Limb (tissue), 2 donors: ENCODE measurements around the gene ANKRD31.
A peak's percentile ranks its signal among the peaks of the same experiment; 100 is the strongest.

Experiments used
- DNase-seq, 2 donors: peaks; one replicate each; pipeline ENCODE4 v3.0.0-alpha.2; 2016; ENCODE audit errors: extremely low spot score in 2 of 2

ANKRD31 gene

GRCh38 chr5:75058986-75059535, 177.6 kb downstream of the ANKRD31 start:
- no peak for DNase-seq

- no peak for DNase-seq
Measured at GRCh38 chr5:75057561-75057960, 179.1 kb downstream of the ANKRD31 start.

- DNase-seq: no peak
Measured at GRCh38 chr5:75055727-75056144, 180.9 kb downstream of the ANKRD31 start.

GRCh38 chr5:75054134-75054930, 182.3 kb downstream of the ANKRD31 start:
- DNase-seq: peak in 1 of 2 donors; percentile 52

- peak; percentile 27 to 71 for DNase-seq
Measured at GRCh38 chr5:75053304-75054133, 183.2 kb downstream of the ANKRD31 start.

- peak in 1 of 2 donors; percentile 68 for DNase-seq
Measured at GRCh38 chr5:75053054-75053303, 183.7 kb downstream of the ANKRD31 start.

GRCh38 chr5:75052192-75053053, 184.3 kb downstream of the ANKRD31 start, which contains the start of gene GCNT4:
TSS of gene GCNT4 (minus strand) at chr5:75052558. CDS start at chr5:75030037, 22,521 bp downstream.
- DNase-seq: peak in 1 of 2 donors; percentile 67

GRCh38 chr5:75051217-75051751, 185.4 kb downstream of the ANKRD31 start:
- DNase-seq: no peak

- DNase-seq: no peak
Measured at GRCh38 chr5:75050415-75050814, 186.3 kb downstream of the ANKRD31 start.

GRCh38 chr5:75049456-75050351, 187.0 kb downstream of the ANKRD31 start:
- DNase-seq: no peak

- DNase-seq: no peak
Measured at GRCh38 chr5:75048457-75048953, 188.2 kb downstream of the ANKRD31 start.

- no peak for DNase-seq
Measured at GRCh38 chr5:75047356-75047755, 189.3 kb downstream of the ANKRD31 start.

- no peak for DNase-seq
Measured at GRCh38 chr5:75046366-75047142, 190.1 kb downstream of the ANKRD31 start.

- DNase-seq: no peak
Measured at GRCh38 chr5:75045071-75045470, 191.6 kb downstream of the ANKRD31 start.

- DNase-seq: no peak
Measured at GRCh38 chr5:75044406-75044805, 192.3 kb downstream of the ANKRD31 start.

GRCh38 chr5:75043633-75044264, 192.9 kb downstream of the ANKRD31 start:
- no peak for DNase-seq

GRCh38 chr5:75042522-75042921, 194.2 kb downstream of the ANKRD31 start:
- DNase-seq: no peak

GRCh38 chr5:75040973-75041372, 195.7 kb downstream of the ANKRD31 start:
- no peak for DNase-seq

- DNase-seq: no peak
Measured at GRCh38 chr5:75037106-75037505, 199.6 kb downstream of the ANKRD31 start.
